ENCODE data around the gene STAC3. TPM values are rescaled to one million over a fixed set of nuclear protein-coding genes. Genes with fewer than 3 reads are reported as not detected.

STAC3 gene
- total and polyA plus RNA-seq, 2 of the 8 experiments (the other 6 are each of a cell fraction or from before 2014, with no cell fraction given): 0.70 to 1.3 TPM

GRCh38 chr12:57236201-57236924 is 14.6 kb downstream of the STAC3 start (continued):
- 0 out of 2 replicates have a peak, but pooled peaks have one; percentile 37 for TF ChIP-seq MAX (IDR thresholded peaks at IDR 0.05)
- TF ChIP-seq POLR2AphosphoS5 (IDR thresholded peaks at IDR 0.05; ENCODE audit: low read depth, low read length): 0 out of 2 replicates have a peak, but pooled peaks have one; percentile 53
- no peak for TF ChIP-seq EZH2 (IDR thresholded peaks at IDR 0.05; ENCODE audit: low read depth, low read length, severe bottlenecking)
